GM21381 (cell line): ENCODE results near the gene PTMA.
"Not testable (repeated sequence)": the region's sequence is repeated elsewhere in the genome, so short reads cannot be mapped to it uniquely, and the experiment has no call there.

Experiments used
- ATAC-seq: cut with Tn5 transposase; IDR thresholded peaks from one replicate; pipeline ENCODE4 v1.9.1; 2021; ENCODE audit warnings: mild to moderate bottlenecking, moderate library complexity; ENCODE audit not compliant: unreplicated experiment

The PTMA gene

GRCh38 chr2:231714639-231715498 lies 6.5 kb downstream of the PTMA start:
- ATAC-seq: no peak

- no peak for ATAC-seq
Observed at GRCh38 chr2:231715499-231715837, 7.1 kb downstream of the PTMA start.

GRCh38 chr2:231715988-231716616 lies 7.8 kb downstream of the PTMA start:
- ATAC-seq: no peak

GRCh38 chr2:231716666-231717280 lies 8.4 kb downstream of the PTMA start:
- ATAC-seq: no peak

GRCh38 chr2:231717281-231718171 lies 9.2 kb downstream of the PTMA start:
- ATAC-seq: no peak

- no peak for ATAC-seq
Observed at GRCh38 chr2:231718799-231719198, 10.5 kb downstream of the PTMA start.

- ATAC-seq: peak; percentile 16
Observed at GRCh38 chr2:231720292-231720986, 12.1 kb downstream of the PTMA start.

GRCh38 chr2:231720987-231721966 lies 13.0 kb downstream of the PTMA start:
- peak; percentile 71 for ATAC-seq

GRCh38 chr2:231722721-231723307 lies 14.5 kb downstream of the PTMA start:
- ATAC-seq: no peak

- no peak for ATAC-seq
Observed at GRCh38 chr2:231725476-231725875, 17.2 kb downstream of the PTMA start.

- no peak for ATAC-seq
Observed at GRCh38 chr2:231726276-231726675, 18.0 kb downstream of the PTMA start.

GRCh38 chr2:231727621-231728020 lies 19.3 kb downstream of the PTMA start:
- no peak for ATAC-seq

GRCh38 chr2:231732604-231733003 lies 24.3 kb downstream of the PTMA start:
- no peak for ATAC-seq

- ATAC-seq: no peak
Observed at GRCh38 chr2:231737761-231738160, 29.4 kb downstream of the PTMA start.

GRCh38 chr2:231743376-231744116 lies 35.2 kb downstream of the PTMA start:
- no peak for ATAC-seq

GRCh38 chr2:231745303-231746038 lies 37.1 kb downstream of the PTMA start:
- no peak for ATAC-seq

GRCh38 chr2:231748153-231748896 lies 40.0 kb downstream of the PTMA start:
- not testable (repeated sequence) for ATAC-seq
